IPS DF 4.7 (cell line): ENCODE measurements around the gene SAMD11.
"Not testable (repeated sequence)": the region's sequence is repeated elsewhere in the genome, so short reads cannot be mapped to it uniquely, and the experiment has no call there.

Experiments used
- DNase-seq: peaks from one replicate; pipeline ENCODE4 v3.0.0-alpha.2; 2013; ENCODE audit warnings: low spot score; ENCODE audit errors: extremely low read depth

Gene SAMD11, protein sequence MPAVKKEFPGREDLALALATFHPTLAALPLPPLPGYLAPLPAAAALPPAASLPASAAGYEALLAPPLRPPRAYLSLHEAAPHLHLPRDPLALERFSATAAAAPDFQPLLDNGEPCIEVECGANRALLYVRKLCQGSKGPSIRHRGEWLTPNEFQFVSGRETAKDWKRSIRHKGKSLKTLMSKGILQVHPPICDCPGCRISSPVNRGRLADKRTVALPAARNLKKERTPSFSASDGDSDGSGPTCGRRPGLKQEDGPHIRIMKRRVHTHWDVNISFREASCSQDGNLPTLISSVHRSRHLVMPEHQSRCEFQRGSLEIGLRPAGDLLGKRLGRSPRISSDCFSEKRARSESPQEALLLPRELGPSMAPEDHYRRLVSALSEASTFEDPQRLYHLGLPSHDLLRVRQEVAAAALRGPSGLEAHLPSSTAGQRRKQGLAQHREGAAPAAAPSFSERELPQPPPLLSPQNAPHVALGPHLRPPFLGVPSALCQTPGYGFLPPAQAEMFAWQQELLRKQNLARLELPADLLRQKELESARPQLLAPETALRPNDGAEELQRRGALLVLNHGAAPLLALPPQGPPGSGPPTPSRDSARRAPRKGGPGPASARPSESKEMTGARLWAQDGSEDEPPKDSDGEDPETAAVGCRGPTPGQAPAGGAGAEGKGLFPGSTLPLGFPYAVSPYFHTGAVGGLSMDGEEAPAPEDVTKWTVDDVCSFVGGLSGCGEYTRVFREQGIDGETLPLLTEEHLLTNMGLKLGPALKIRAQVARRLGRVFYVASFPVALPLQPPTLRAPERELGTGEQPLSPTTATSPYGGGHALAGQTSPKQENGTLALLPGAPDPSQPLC

DNA sequence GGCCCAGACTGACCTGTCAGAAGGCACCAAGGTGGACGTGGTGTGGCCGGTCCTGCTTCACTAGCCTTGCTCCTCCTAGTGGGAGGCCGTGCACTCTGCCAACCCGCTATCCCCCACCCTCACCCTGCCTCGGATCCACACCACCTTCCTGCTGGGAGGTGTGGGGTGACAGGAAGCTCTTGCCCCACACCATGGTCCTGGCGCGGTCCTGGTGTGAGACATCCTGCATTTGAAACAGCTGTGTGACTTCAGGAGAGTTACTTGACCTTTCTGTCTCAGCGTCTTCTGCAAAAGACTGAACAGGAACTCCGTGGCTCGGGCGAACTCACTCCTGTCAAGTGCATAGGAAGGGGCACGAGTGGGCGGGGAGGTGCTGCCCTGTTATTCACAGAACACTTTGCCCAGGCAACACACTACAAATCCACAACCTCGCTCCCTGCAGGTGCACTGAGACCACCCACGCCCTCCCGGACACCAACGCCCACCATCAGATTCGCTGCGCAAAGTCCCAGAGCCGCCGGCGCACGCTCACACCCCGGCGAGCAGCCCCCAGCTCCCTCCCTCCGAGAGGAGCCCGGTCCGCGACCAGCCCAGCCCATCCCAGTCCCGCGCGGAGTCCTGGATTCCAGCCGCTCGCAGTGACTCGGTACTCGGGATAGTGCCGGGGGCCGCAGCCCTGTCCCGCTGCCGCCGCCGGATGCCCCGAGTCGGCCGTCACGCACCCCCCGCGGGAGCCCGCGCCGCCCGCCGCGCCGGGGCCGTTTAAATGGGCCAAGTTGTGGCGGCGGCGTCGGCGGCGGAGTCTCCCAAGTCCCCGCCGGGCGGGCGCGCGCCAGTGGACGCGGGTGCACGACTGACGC lies at the start of gene SAMD11:
Gene SAMD11 (plus strand): TSS at position 793 of the 860 bp plus-strand sequence. CDS start 509 bp downstream, outside the sequence.
- DNase-seq, result no peak

DNA sequence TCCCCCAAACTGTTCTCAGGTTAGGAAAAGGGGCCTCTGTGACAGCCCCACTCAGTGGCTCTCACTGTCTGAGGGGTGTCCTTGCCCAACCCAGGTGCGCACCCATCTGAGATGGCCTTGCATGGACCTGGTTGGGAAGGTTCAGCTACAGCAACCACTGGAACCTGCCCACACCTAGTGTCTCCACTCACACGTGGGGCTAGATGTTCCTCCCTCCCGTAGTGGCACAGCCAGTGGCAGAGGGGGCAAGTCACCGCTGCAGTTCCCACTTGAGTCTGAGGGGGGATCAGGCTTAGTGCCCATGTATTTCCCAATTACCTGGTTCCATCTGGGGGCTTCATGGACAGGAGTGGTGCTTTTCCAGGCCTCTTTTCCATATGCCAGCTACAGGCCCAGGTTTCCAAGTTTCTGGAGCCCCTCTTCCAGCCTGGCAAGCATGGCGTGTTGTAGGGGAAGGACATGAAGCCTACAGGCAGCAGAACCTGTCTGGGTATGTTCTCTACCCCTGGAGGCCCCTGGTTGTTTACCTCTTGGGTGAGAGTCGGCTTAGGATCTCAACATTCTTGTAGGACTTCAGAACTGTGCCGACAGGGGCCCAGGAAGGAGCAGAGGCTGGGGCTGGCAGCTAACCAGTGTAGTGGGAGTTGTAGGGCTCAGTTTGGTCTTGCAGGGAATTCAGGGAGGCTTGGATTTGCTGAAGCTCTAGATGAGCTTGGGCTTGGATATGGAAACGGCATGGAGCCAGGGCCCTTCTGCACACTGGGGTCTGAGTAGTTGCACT lies 47.1 kb upstream of the SAMD11 start:
- not testable (repeated sequence) for DNase-seq

DNA sequence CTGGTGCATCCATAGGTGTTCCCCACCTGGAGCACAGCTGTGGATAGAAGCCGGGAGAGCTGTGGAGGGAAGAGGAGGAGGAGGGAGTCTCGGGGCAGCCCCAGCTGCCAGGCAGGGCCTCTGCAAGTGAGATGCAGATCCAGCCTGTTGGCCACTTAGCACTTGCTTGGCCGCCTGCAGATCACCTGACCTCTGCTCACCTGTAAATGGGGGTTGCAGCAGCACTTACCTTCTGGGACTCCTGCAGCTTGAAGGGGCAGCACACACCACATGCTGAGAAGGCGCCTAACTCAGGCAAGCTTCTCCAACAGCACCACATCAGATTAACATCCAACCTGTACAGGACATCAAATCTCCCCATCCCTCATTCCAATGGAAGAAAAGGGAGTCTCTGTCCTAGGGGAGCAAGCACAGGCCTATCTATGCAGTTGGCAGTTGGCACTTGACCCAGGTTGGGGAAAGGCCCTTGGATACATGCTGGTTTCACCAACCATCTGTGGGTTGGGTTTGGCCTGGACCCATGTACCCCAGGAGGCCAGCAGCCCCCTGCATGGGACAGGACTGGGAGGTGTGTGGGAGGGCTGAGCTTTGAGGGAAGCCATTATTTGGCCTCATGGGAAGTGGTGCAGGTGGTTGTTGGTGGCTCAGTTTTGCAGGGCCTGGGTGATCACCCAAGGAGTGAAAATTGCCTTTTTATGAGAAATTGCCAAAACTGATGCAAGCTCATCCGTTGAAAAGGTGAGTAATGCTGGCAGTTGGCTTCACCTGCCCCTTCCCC lies 46.3 kb upstream of the SAMD11 start:
- not testable (repeated sequence) for DNase-seq

DNA sequence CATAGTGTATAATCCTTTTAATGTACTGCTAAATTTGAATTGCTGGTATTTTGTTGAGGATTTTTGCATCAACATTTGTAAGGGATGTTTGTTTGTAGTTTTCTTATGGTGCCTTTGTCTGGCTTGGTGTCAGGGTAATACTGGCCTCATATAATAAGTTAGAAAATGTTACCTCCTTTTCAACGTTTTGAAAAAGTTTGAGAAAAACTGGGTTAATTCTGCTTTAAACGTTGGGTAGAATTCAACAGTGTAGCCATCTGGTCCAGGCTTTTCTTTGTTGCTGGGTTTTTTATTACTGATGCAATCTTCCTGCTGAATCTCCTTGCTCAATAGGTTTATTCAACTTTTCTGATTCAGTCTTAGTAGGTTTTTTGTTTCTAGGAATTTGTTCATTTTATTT lies 43.2 kb upstream of the SAMD11 start:
- DNase-seq, result not testable (repeated sequence)

DNA sequence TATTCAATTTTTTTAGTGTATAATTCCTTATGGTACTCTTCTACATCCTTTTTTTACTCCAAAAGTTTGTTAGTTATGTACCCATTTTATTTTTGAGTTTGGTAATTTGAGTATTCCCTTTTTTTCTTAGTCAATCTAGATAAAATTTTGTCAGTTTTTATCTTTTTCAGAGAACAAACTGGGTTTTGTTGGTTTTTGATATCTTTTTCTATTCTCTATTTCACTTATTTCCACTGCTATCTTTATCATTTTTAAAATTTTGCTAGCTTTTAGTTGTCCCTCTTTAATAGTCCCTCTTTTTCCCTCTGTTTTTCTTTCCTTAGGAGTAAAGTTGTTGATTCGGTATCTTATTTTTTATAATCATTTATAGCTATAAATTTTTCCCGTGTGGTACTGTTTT lies 42.8 kb upstream of the SAMD11 start:
- DNase-seq, result not testable (repeated sequence)

DNA sequence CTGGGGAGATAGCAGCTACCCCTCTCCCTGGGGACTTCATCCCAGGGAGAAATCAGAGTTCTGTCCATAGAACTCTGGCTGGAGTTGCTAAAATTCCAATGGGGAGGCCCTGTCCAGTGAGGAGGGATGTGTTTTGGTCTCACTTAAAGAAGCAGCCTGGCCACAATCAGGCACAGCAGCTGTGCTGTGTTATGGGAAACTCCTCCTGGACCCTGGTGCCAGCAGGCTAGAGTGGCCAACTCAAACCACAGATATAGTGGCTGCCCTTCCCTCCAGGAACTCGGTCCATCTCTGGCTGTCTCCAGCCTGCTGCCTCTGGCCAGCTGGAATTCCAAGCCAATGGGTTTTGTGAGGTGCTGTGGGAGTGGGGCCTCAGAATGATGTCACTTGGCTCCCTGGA lies 37.4 kb upstream of the SAMD11 start:
- no peak for DNase-seq

DNA sequence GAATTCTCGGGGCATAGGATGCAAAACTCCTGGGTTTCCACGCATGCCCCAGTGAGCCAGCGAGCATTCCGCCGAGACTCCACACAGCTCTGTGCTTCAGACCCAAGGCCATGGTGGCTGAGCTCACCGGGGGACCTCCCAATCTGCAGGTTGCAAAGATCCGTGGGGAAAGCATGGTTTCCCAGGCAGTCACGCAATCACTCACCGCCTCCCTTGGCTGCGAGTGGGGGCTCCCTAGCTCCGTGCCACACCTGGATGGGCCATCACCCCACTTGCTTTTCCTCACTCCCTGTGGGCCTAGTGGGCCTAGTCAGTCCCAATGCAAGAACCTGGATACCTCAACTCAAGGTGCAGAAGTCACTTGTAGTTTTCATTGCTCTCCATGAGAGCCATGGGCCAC lies 37.0 kb upstream of the SAMD11 start:
- no peak for DNase-seq

DNA sequence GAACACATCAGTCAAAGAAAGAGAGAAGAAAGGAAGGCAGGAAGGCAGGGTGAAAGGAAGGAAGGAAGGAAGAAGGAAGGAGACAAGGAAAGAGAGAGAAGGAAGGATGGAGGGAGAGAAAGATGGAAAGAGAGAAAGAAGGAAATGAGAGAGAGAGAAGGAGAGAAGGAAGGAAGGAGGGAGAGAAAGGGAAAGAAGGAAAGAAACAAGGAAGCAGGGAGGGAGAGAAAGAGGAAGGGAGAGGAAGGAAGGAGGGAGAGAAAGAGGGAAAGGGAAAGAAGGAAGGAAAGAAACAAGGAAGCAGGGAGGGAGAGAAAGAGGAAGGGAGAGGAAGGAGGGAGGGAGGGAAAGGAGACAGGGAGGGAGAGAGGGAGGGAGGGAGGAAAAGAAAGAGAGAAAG lies 35.4 kb upstream of the SAMD11 start:
- no peak for DNase-seq

DNA sequence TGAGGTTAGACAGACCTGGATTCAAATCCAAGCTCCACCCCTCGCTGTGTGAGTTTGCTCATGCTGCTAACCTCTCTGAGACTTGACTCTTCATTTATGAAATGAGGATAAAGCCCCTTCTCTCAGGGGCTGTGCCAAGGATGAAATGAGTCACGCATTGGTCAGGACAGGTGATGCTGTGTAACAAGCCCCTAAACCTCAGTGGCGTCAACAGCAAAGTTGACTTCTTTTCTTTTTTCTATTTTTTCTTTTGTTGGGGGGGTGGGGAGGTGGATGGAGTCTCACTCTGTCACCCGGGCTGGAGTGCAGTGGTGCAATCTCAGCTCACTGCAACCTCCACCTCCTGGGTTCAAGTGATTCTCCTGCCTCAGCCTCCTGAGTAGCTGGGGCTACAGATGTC lies 33.9 kb upstream of the SAMD11 start:
- DNase-seq, result not testable (repeated sequence)

DNA sequence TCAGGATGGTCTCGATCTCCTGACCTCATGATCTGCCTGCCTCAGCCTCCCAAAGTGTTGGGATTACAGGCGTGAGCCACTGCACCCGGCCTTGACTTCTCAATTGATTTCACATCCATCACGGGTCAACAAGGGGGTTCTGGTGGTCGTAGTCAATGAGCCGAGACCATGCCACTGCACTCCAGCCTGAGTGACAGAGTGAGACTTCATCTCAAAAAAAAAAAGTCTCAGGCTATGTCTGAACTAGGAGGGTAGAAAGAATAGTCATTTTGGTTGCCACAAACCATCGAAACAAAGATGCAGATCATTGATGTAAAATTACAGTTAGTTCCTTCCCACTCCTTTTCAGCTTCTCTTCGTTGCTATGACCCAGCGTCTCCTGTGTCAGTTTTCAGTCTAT lies 33.5 kb upstream of the SAMD11 start:
- DNase-seq, result not testable (repeated sequence)

DNA sequence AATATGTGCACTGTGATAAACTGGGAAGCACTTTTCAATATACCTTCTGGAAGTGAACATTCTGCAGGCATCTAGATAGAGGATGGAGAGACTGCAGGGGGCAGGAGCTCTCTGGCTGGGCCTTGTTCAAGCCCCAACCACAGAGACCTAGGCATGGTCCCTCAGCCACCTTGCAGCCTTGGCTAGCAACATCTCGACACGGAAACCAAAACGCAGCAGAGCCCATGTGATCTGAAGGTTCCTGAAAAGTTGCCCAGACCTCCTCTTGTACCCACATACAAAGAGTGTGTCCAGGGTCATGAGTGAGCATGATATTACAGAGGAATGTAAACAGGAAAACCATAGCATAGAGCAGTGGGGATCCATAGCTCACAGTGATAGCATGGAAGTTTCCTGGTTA lies 33.1 kb upstream of the SAMD11 start:
- DNase-seq, result no peak

DNA sequence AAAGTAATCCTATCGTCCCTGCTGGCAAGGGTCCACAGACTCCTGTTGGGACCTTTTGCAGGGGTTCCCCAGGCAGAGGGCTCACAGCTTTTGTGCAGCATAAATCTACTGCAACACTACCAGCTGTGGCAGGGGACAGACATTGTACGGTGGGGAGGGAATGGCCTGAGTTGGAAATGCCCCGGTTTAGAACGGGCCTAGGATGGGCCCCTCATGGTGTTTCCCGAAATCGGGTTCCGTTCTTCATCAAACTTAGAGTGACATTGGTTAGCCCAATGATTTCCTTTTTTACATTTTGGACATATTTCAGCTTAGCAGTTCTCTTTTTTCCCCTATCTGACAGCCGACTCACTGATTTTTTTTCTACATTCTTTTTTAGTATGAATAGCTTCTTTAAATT lies 26.5 kb upstream of the SAMD11 start:
- no peak for DNase-seq

DNA sequence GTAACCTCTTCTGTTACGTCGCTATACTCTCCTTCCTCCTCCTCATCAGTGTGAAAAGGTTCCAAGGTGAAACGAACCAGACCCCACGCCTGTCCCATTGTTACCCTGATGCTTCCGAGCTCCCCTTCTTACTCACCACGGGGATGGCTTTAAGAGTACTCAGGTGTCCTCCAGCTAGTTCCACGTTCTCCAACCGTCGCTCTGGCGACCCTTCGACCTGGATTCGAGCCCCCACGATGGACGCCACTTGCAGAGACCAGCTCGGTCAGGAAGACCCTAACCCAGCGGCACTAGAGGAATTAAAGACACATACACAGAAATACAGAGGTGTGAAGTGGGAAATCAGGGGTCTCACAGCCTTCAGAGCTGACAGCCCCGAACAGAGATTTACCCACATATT lies 25.8 kb upstream of the SAMD11 start:
- DNase-seq, result not testable (repeated sequence)

DNA sequence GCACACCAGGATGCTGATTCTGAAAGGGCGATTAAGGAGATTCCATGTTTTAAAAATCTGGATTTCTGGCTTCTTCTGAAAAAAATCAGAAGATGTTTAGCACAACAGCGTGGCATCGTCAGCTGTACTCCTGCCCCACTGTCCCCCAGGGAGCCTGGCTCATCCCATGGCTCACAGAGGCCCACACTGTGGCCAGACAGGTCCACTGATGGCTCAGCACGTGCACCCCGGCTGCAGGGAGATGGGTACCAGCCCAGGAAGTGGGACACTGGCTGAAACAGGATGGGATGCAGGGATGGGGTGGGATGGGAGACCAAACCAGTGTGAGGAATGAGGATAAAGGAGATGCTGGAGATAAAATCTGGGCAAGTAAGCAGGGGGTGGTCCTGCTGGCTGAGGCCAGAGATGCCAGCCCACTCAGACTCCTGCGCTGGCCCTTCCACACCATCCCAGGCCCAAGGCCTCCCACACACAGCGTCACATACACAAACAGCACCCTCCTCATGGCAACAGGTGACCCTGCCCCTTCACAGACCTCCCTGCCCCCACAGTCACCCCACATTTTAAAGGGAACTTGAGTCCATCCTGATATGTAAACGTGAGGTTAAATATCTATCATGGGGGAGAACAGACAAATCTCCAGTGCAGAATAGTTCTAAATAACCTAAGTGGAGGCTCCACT lies 23.9 kb upstream of the SAMD11 start:
- no peak for DNase-seq

DNA sequence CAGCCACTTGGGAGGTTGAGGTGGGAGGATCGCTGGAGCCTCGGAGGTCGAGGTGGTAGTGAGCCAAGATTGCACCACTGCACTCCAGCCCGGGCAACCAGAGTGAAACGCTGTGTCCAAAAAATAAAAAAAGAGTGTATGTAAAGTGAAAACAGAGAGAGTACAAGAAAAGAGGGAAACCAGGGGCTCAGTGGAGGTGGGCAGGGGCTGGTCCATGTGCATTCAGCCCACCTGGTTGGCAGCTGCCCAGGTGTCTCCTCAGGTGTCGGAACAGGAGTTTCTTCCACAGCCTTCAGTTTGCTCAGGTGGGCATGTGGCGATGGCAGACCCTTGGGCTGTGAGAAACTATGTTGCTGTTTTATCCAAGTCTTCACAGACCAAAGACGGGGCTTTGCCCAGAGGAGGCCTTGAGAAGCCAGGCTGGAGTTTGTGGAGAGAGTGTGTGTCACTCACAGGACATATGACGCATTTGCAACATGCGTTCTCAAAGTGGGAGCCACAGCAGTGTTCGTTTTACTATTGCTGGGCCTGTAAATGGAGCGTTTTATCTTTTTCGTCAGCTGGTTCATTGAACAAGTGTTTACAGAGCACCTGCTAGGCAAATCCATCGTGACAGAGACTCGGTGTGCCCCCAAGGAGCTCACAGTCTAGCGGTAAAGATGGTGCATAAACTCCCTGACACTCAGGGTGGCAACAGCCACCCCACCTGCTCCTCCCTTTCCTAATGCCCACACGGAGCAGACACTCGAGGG lies 22.4 kb upstream of the SAMD11 start:
- no peak for DNase-seq

DNA sequence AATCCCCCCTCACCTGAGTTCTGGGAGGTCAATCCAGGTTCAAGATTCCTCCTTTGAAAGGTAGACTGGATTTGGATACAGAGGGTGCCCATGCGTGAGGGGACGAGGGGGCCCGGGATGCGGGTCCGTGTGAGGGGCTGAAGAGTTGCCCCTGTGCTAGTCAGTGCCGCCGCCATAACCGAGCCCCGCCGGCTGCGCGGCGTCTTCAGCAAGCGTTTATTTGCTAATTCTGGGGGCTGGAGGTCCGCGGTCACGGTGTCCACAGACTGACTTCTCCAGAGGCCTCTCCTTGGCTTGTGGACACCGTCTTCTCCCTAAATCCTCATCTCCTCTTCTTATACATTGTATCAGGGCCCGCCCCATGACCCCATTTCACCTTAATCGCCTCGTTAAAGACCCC lies 20.9 kb upstream of the SAMD11 start:
- no peak for DNase-seq

DNA sequence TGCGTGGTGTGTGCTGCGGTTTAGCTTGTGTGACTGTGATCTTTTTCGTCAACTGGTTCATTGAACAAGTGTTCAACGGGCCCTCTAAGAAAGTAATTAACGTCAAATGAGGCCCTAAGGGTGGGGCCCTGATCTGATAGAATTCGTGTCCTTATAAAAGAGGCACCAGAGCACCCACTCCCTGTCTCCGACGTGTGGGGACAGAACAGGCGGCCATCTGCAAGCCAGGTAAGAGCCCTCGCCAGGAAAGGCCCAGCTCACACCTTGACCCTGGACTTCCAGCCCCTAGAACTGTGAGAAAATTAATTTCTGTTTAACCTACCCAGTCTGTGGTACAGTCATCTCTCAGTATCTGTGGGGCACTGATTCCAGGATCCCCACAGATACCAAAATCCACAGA lies 20.4 kb upstream of the SAMD11 start:
- no peak for DNase-seq

DNA sequence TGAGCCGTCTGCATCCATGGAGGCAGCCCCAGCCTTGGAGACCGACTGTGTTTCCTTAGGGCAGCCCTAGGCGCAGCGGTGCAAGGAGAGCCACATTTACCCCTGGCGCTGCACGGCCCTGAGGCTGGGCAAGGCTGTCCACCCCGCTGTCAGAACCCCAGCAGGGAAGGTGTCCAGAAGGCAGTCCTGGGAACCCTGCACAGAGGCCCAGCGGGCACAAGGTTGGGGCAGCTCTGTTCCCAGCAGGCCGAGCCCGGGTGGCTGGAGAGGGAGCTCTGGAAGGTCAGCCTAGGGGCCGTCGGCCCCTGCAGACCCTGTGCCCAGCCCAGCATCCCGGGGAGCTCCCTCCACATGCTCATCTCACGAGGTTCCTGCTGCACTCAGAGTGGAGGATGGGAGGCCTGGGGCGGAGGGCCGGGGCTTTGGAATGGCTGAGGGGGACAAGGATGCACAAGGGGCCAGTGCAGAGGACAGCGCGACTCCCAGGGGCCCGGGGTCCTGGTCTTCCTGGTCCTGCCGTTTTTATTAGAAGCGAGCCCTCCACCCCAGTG lies 19.9 kb upstream of the SAMD11 start:
- no peak for DNase-seq
